Measurements from ENCODE around the gene DMGDH.

Gene DMGDH

DNA sequence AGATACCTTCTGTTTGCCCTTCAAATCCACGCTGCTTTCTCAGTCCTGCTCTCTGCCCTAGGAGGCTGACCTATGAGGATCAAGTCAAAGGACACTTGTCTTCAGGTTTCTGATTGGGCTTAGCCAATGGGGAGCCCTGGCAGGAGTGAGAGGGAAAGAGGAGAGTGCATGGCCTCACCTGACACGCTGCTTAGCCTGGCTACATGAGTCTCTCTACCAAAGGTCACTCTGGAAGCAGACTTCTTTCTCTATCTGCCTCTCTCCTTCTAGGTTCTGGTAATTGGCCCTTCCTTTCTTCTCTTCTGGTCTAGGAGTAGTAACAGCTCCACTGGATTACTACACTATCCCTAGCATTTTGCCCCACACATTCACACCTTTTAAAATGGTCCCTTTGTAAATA lies 97.5 kb downstream of the DMGDH start:
- no peak for DNase-seq

DNA sequence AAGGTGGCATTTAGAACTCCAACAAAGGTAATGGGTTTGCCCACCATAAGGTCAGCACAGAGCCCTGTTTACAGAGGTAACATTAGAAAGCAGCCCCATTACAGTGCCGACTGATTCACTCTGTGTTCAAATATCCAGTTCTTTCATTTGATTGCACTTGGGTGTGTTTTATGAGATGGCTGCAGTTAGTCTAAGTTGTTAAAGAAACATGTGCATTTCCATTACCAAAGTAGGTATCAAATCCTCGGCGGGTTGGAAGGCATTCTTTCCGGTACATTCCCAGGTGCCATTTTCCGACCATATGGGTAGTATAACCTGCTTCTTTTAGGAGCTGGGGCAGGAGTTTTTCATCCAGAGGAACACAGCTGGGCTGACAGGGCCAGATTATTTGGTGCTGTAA lies 100.7 kb downstream of the DMGDH start:
- DNase-seq = no peak

DNA sequence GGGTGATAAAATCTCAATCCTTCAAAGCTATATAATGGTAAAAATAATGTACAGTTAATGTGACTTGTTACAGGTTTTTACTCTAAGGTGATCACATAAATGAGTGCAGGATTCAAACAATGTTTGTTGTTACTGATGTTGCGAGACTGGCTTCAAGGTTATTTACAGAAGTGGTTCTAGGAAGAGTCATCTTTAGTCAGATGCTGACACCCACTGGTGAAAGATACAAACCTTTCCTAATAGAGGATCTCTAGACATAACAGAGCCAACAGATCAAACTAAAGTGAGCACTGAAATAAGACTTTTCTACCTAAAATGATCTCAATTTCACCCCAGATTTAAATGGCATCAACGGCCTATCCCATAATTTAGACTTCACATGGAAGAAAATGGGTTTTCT lies 104.6 kb downstream of the DMGDH start:
- peak; percentile 61 for DNase-seq

DNA sequence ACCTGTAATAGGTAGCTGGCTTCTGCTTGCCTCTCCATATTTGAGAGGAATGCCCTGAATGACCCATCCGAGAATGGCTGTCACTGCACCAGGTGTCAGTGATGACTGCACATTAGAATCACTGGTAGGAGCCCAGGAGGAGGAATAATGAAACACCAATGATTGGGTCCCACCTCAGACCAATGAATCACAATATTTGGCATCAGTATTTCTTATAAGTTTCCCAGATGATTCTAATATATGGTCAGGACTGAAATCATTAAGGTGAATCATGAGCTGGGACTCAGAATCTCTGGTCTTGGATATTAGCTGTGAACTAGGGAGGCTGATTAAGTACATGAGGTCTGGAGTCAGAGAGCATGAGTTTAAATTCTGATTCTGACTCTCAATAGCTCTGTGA lies 107.7 kb downstream of the DMGDH start:
- no peak for DNase-seq

DNA sequence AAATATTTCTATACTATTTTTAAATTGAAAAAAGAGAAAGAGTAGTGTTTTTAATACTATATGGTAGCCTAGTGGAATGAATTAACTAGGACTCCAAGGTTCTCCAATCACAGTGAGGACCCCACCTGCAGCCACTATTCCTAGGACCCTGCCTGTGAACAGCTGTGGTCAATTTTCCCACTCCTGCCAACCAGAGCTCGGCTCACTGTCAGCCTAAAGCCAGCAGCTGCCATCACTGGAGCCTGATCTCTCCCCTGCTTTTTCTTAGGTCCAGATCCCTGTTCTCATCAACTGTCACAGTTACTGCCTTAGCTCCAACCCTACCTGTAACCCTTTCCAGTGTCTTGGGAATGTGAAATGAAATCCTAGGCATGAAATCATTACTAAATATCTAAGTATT lies 109.7 kb downstream of the DMGDH start:
- no peak for DNase-seq

DNA sequence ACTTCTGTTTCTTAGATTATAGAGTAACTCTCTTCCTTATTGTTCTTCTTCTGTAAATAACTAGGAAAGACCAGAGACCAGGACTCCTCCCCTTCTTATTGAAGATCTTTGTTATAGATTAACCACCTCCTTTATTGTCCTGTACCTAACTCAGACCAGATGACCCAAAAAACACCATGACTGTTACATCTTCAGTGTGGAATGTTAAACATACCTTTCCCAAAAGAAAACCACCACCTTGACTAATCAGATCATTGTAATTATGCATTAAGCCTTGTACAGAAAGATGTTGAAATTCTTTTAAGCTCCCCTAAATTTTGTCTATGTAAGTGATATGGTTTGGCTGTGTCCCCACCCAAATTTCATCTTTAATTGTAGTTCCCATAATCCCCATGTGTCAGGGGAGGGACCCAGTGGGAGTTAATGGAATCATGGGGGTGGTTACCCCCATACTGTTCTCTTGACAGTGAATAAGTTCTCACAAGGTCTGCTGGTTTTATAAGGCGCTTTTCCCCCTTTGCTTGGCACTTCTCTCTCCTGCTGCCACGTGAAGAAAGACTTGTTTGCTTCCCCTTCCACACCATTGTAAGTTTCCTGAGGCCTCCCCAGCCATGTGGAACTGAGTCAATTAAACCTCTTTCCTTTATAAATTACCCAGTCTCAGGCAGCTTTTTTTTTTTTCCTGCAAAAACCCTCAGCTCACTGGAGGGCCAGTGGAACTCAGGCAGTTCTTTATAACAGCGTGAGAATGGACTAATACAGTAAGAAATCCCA lies 110.6 kb downstream of the DMGDH start:
- no peak for DNase-seq

DNA sequence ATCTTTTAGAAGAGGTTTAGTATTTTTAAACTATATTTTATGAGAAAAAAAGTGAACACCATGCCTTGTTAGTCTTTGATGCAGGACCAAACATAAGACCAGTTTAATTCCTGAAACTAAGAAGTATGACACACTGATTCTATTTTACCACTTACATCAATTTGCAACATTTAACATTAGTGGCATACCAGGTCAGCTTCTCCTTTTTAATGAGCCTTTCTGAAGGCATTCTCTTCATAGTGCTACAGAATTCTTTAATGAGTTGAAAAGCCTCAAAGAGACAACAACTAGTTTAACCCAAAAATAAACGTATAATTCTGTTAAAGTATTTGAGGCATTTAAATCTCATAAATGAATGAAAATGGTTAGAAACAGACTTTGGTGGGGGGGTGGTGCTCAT lies 112.6 kb downstream of the DMGDH start:
- DNase-seq = no peak

DNA sequence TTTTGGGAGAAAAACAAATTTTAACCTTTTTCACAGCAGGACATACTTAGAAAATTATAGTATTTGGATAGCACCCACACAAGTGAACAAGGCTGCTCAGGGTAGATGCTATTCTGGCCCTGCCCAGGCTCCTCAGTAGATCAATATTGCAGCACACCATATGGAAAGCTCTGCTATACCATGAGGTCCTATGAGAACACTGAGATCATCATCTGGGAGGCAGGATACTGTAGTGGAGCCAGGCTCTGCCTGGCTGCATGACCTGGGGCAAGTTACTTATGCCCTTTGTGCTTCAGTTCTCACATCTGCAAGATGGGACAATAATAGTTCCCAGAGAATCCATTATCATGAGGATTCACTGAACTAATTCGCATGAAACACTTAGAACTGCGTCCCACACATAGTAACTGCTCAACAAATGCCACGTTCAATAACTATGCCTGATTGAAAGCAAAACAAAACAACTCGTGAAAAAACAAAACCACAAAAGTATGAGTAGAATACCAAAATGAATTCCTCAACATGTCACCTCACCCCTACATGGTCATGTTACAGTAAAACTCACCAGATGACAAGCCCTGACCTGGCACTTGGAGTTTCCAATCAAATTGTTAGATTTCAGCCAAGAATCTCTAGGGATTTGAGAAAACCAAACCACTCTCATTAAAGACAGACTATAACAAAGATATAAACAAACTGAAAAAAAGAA lies 116.2 kb downstream of the DMGDH start:
- DNase-seq = no peak

All from DMS79 treated with DMSO at 0.1 percent for 48 hours (cell line).